SH-SY5Y (cell line): ENCODE results near the gene CDK19.

Experiments
- GATA2 ChIP-seq: IDR thresholded peaks from 2 replicates; pipeline ENCODE4 v1.6.1; 2011; ENCODE audit warnings: mild to moderate bottlenecking, low read depth, low read length
- GATA3 ChIP-seq: IDR thresholded peaks from 2 replicates; pipeline ENCODE4 v1.6.1; 2011; ENCODE audit warnings: low read depth, mild to moderate bottlenecking, low read length, moderate library complexity

Gene CDK19

DNA sequence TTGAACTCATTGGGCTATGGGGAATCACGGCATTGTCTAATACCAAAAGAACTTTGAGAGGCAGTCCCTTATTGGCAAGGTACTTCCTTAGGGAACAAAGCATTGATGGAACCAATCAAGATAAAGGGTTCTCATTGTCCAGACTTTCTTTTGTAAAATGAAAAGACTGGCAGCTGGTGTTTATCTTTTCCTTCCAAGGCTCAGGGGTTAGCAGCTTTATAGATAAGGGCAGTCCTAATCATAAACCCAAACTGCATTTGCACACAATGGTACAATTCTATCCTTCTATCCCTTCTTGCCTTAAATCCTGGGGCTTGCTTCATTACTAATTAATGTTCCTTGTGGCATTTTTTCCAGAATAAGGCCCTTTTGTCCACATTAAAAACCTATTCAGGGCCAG is 28.6 kb downstream of the CDK19 start:
- TF ChIP-seq GATA3 (no peak), GATA2 (no peak)

DNA sequence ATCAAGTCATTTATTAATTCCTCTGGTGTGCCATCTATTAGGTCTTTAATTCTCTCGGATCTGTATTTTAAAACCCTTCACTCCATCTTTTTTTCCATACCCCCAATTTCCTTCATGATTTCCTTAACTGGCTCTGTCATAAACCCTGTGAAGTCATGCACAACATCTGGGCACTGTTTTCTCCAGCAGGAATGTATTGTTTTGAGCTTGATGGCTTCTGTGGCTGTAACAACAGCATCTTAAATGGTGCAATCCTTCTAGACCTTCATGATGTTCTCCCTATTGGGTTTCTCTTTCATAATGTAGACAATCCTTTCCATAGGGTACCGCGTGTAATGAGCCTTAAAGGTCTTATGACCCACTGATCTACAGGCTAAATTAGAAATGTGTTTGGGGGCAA is 29.0 kb downstream of the CDK19 start:
- TF ChIP-seq GATA3 (no peak), GATA2 (no peak)

DNA sequence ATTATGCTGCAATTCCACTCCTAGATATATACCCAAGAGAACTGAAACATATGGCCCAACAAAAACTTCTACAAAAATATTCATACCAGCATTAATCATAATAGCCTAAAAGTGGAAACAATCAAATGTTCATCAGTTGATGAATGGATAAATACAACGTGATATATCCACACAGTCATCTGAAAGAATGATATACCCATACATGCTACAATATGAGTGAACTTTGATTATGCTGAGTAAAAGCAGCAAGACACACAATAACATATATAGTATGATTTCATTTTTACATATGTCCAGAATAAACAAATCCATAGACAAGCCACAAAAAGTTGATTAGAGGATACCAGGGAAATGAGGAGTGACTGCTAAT is 30.7 kb downstream of the CDK19 start:
- TF ChIP-seq GATA3: no peak

DNA sequence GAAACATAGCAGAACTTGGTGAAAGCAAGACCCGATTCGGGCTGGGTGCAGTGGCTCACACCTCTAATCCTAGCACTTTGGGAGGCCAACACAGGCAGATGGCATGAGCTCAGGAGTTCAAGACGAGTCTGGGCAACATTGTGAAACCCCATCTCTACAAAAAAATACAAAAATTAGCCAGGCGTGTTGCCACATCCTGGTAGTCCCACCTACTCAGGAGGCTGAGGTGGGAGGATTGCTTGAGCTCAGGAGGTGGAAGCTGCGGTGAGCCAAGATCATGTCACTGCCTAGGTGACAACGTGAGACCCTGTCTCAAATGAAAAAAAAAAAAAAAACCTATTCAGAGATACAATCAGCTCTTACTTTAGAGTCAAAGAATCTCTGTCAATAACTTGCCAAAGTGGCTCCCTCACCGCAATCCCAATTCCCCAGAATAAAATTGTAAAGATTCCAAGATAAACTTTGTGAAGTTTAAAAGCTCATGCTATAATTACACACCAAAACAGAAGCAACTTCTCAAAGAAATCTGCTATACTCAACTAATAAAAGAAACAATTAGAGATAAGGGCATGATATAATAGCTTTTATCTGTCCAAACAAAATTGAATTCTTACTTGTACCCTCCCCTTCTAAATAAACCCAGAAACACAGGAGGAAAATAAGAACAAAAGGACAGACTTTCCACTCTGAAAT is 33.6 kb downstream of the CDK19 start:
- no peak for TF ChIP-seq GATA2
- TF ChIP-seq GATA3: no peak

DNA sequence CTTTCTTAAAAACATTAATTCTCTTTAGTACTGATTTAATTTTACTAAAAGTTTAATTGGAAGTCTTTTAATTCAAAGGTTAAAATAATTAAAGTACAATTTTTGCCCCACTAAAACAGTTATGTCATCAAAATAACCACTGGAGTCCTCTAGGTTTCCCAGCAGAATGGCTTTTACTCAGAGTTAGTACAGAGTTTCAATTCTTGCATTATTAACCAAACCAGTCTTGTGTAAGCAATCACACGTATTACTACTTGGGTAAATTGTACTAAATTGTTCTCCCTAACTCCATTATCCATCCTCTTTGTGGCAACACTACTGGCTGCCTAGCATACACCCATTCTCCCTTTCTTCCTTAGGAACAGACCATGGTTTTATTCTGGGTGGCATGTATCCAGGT is 36.9 kb downstream of the CDK19 start:
- TF ChIP-seq GATA3: no peak
- no peak for TF ChIP-seq GATA2

DNA sequence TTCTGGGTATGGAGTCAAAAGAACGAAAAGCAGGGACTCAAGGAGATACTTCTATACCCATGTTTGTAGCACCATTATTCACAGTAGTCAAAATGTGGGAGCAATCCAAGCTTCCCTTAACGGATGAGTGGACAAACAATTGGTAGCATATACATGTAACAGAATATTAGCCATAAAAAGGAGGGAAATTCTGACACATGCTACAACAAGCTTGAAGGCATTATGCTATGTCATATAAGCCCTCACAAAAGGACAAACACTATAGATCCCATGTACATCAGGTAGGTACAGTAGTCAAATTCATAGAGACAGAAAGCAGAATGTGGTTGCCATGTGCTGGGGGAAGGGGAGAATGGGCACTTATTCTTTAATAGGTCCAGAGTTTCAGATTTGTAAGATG is 37.6 kb downstream of the CDK19 start:
- TF ChIP-seq GATA2: no peak
- TF ChIP-seq GATA3: no peak

DNA sequence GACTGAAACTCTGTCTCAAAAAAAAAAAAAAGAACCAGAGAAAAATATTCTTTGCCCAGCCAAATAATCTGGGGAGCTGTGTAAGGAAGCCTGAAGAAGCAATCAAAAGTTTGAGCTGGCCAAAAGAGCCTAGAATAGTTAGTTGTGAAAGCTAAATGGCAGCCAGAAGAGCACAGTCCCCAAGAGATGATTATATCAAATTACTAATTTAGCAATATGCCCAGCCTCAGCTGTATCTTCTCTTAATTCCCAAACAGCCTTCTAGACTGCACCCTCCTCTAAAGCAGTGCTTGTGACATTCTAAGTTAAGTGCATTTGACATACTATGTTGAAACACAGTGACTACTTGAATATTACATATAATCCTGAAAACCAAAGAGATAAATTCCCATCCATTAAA is 38.9 kb downstream of the CDK19 start:
- no peak for TF ChIP-seq GATA3
- TF ChIP-seq GATA2: no peak

DNA sequence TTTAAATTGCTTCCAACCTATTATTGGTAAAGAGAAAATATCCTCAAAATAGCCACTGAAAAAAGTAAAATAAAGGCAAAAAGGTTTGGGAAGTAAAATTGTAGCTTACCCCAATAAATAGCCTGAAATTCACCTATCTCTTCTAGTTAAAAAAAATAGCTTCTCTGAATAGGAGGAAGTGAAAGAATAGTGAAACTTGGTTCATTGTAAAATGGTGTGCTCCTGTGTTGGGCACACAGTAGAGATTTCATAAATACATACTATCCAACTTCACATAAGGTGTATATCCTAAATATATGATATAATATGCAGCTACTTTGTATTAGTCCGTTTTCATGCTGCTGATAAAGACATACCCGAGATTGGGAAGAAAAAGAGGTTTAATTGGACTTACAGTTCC is 45.3 kb downstream of the CDK19 start:
- TF ChIP-seq GATA3 (no peak), GATA2 (no peak)

DNA sequence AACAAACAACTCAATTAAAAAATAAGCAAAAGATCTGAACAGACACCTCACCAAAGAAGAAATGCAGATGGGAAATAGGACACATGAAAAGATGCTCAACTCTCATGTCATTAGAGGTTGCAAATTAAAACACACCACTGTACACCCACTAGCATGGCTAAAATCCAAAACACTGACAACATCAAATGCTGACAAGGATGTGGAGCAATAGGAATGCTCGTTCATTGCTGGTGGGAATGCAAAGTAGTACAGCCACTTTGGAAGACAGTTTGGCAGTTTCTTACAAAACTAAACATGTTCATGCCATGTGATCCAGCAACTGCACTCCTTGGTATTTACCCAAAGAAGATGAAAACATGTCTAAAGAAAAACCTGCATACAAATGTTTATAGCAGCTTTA is 47.2 kb downstream of the CDK19 start:
- no peak for TF ChIP-seq GATA3
- no peak for TF ChIP-seq GATA2

DNA sequence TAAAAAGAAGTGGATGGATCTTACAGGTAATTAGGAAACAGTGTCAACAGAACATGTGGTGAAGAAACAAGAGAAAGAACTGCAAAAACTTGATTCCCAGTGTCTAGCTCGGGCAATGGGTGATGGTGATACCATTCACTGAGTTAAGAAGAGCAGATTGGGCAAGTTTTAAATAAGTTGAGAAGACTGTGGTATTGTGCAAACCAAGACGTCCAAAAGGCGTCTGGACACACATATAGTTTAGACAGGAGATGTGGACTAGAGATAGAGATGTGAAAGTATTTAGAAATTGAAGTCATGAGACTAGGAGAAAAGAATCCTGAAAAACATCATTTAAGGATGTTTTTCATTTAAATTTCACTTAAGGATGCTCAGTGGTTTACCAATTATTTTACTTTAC is 53.9 kb downstream of the CDK19 start:
- TF ChIP-seq GATA2: no peak
- no peak for TF ChIP-seq GATA3

DNA sequence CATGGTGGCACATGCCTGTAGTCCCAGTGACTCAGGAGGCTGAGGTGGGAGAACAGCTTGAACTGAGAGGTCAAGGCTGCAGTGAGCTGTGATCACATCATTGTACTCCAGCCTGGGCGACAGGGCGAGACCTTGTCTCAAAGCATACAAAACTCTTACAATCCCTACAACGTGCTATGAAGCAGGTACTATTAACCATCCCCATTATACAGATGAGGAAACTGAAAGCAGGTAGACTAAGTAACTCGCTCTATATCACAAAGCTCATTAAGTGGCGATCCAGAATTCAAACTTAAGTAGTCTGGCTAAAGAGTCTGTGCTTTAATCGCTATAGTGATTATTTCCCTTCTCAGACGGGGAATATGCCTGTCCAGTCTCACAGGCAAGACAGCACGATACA is 54.7 kb downstream of the CDK19 start:
- TF ChIP-seq GATA3 (no peak), GATA2 (no peak)

DNA sequence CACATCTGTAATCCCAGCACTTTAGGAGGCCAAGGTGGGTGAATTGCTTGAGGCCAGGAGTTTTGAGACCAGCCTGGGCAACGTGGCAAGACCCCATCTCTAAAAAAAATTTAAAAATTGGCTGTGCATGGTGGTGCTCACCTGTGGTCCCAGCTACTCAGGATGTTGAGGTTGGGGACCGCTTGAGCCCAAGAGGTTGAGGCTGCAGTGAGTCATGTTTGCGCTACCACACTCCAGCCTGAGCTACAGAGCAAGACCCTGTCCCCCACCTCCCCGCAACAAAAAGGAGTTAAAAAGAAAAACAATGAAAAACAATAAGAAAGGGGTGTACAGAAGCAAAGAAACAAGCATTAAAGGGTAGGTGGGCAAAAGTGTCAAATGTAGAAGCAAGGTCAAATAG is 57.3 kb downstream of the CDK19 start:
- TF ChIP-seq GATA2 (no peak), GATA3 (no peak)

DNA sequence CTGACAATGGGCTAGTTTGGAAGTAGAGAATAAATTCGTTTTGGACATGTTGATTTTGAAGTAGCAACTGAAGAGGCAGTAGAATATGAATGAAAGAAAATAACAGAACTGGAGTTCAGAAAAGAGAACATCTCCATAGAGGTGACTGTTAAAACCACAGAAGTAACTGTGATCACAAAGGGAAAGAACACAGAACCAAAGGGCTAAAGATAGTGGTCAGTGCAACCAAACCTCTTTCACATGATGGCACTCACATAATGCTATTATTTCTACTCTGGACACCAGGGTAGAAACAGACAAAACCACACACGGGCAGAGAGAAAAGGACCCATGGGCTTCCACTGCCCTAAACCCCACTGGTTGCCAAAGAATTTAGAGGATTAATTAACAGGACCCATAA is 58.5 kb downstream of the CDK19 start:
- TF ChIP-seq GATA3 (no peak), GATA2 (no peak)

DNA sequence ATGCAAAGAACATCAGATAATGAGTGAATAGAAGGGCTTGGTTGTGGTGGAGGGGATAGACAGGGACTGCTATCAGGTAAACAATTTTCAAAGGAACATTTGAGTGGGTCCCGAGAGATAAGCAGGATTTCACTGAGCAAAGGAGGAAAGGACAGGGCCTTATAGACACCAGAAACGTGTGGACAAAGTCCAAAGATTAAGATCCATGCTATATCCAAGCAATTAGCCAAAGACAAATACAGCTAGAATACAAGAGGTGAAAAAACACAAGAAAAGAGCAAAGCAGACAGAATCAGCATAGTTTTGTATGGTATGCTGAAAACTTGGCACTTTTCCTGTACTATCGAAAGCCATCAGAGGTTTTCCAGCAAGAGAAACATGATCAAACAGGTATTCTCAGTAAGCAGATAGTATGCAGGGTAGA is 59.8 kb downstream of the CDK19 start:
- TF ChIP-seq GATA3 (no peak), GATA2 (no peak)

DNA sequence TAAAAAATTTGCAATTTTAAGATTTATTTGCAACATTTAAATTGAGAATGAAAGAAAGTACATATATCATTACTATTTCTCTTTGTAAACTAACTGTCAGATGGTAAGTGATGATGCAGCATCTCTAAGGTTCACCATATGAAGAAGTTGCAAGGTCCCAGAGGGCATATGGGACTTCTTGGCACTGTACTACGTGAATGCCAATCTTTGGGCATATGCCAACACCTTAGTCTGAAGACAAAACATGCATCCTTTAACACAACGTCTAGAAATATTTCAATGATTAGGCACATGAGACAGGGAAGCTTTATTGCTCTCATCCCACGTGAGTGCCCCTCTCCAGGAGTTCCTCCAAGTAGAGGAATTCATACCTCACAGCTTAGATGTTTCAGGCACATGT is 66.8 kb downstream of the CDK19 start:
- TF ChIP-seq GATA3: no peak
- no peak for TF ChIP-seq GATA2

DNA sequence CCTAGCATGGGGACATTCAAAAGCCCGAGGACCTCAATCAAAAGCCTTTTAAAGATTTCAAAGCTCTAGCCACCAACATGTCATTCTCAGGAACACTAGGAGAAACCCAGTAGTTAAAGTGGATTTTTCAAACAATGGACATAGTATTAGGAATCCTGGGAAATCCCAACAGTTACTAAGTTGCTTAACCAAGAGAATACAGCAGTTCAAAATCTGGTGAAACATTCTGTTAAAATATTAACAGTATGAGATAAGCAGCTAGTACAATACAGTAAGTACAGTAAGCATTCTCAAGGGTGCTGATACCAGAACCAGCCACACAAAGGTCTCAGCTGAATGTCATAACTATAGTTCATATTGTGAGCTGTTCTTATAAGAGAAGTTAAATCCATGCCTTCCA is 68.6 kb downstream of the CDK19 start:
- TF ChIP-seq GATA3 (no peak), GATA2 (no peak)
